Measurements from ENCODE around the gene TMEM43.

- TF ChIP-seq POLR2A (IDR thresholded peaks at IDR 0.05) (no peak), EP300 (IDR thresholded peaks at IDR 0.05) (no peak), CTCF (IDR thresholded peaks at IDR 0.05) (no peak), POLR2AphosphoS5 (IDR thresholded peaks at IDR 0.05) (no peak)
Measured at GRCh38 chr3:14154276-14154675, 29.4 kb downstream of the TMEM43 start.
